Activated CD8-positive, alpha-beta memory T cell treated with anti-CD3 and anti-CD28 coated beads, Interleukin-2, amount 50 U/mL, for 48 hours (primary cell): Measurements from ENCODE around the gene CENPH.

ENCODE experiments used
- DNase-seq: peaks from one replicate; pipeline ENCODE4 v3.0.0-alpha.2; 2020

Gene CENPH

GRCh38 chr5:69257577-69257976, 68.2 kb downstream of the CENPH start:
- DNase-seq = no peak
